H9 (cell line): ENCODE data around the gene PTCD2. TPM values are rescaled to one million over a fixed set of nuclear protein-coding genes. Genes with fewer than 3 reads are reported as not detected.

ENCODE experiments used
- DNase-seq: peaks from one replicate; pipeline ENCODE4 v3.0.0-alpha.2; 2017
- H2AFZ ChIP-seq: one replicate; pipeline ENCODE4 v1.6.1; 2013; ENCODE audit warnings: mild to moderate bottlenecking, low read length, control low read depth, moderate library complexity
- H2AK5ac ChIP-seq: 2 replicates; pipeline ENCODE4 v1.6.1; 2013; ENCODE audit warnings: low read length, control low read depth, mixed read lengths; ENCODE audit not compliant: insufficient read length
- H2BK120ac ChIP-seq: one replicate; pipeline ENCODE4 v1.6.1; 2013; ENCODE audit warnings: low read depth, mild to moderate bottlenecking, low read length, control low read depth, inconsistent platforms; ENCODE audit not compliant: poor library complexity, severe bottlenecking
- H2BK12ac ChIP-seq: 2 replicates; pipeline ENCODE4 v1.6.1; 2013; ENCODE audit warnings: low read length, control low read depth, mixed read lengths, low read depth; ENCODE audit not compliant: insufficient read length
- H2BK15ac ChIP-seq: 2 replicates; pipeline ENCODE4 v1.6.1; 2013; ENCODE audit warnings: low read depth, low read length, control low read depth
- H2BK20ac ChIP-seq: one replicate; pipeline ENCODE4 v1.6.1; 2013; ENCODE audit warnings: low read depth, mild to moderate bottlenecking, low read length, control low read depth, inconsistent platforms; ENCODE audit not compliant: poor library complexity, severe bottlenecking
- H2BK5ac ChIP-seq: 2 replicates; pipeline ENCODE4 v1.6.1; 2013; ENCODE audit warnings: low read length, control low read depth, mixed read lengths; ENCODE audit not compliant: insufficient read length
- H3K14ac ChIP-seq: 2 replicates; pipeline ENCODE4 v1.6.1; 2013; ENCODE audit warnings: low read length, control low read depth; ENCODE audit not compliant: insufficient read depth
- H3K18ac ChIP-seq: 2 replicates; pipeline ENCODE4 v1.6.1; 2013; ENCODE audit warnings: low read depth, mild to moderate bottlenecking, mixed read lengths, low read length, control low read depth; ENCODE audit not compliant: insufficient read length
- H3K23ac ChIP-seq: 2 replicates; pipeline ENCODE4 v1.6.1; 2013; ENCODE audit warnings: low read length, control low read depth, mixed read lengths, low read depth; ENCODE audit not compliant: insufficient read length
- H3K23me2 ChIP-seq: 2 replicates; pipeline ENCODE4 v1.6.1; 2013; ENCODE audit warnings: low read depth, mild to moderate bottlenecking, mixed read lengths, low read length, control low read depth; ENCODE audit not compliant: insufficient read length, poor library complexity, severe bottlenecking
- H3K27ac ChIP-seq: 2 replicates; pipeline ENCODE4 v1.5.1; 2013; ENCODE audit warnings: low read length, control low read depth, mixed read lengths, low read depth; ENCODE audit not compliant: insufficient read length
- H3K27me3 ChIP-seq: 2 replicates; pipeline ENCODE4 v1.6.1; 2013; ENCODE audit warnings: low read length, control low read depth, inconsistent platforms; ENCODE audit not compliant: insufficient read depth
- H3K4ac ChIP-seq: 2 replicates; pipeline ENCODE4 v1.6.1; 2013; ENCODE audit warnings: low read depth, mild to moderate bottlenecking, control low read depth, inconsistent platforms, low read length, moderate library complexity
- H3K4me1 ChIP-seq: 2 replicates; pipeline ENCODE4 v1.6.1; 2013; ENCODE audit warnings: low read length, control low read depth, inconsistent platforms; ENCODE audit not compliant: insufficient read depth
- H3K4me2 ChIP-seq: 2 replicates; pipeline ENCODE4 v1.6.1; 2013; ENCODE audit warnings: low read length, control low read depth, mixed read lengths; ENCODE audit not compliant: insufficient read length, insufficient read depth
- H3K56ac ChIP-seq: 2 replicates; pipeline ENCODE4 v1.6.1; 2013; ENCODE audit warnings: low read depth, mild to moderate bottlenecking, mixed read lengths, low read length, control low read depth; ENCODE audit not compliant: insufficient read length
- H3K79me1 ChIP-seq: 2 replicates; pipeline ENCODE4 v1.6.1; 2013; ENCODE audit warnings: low read depth, mild to moderate bottlenecking, moderate library complexity, low read length, control low read depth, inconsistent platforms; ENCODE audit not compliant: insufficient read depth, poor library complexity, severe bottlenecking
- H3K79me2 ChIP-seq: 2 replicates; pipeline ENCODE4 v1.6.1; 2013; ENCODE audit warnings: low read length, control low read depth, inconsistent platforms; ENCODE audit not compliant: insufficient read depth
- H3K9ac ChIP-seq: 2 replicates; pipeline ENCODE4 v1.6.1; 2013; ENCODE audit warnings: low read length, control low read depth, mixed read lengths; ENCODE audit not compliant: insufficient read length; ENCODE audit errors: extremely low read depth
- H3K9me3 ChIP-seq: one replicate; pipeline ENCODE4 v1.6.1; 2013; ENCODE audit warnings: low read depth, low read length, inconsistent platforms; ENCODE audit not compliant: control insufficient read depth
- H3T11ph ChIP-seq: one replicate; pipeline ENCODE4 v1.6.1; 2013; ENCODE audit warnings: mild to moderate bottlenecking, low read length, control low read depth, inconsistent platforms
- H4K20me1 ChIP-seq: one replicate; pipeline ENCODE4 v1.6.1; 2013; ENCODE audit not compliant: control insufficient read depth, insufficient read length, insufficient read depth
- H4K5ac ChIP-seq: 2 replicates; pipeline ENCODE4 v1.6.1; 2013; ENCODE audit warnings: low read depth, mild to moderate bottlenecking, mixed read lengths, low read length, control low read depth; ENCODE audit not compliant: insufficient read length
- H4K8ac ChIP-seq: replicated peaks from 2 replicates; pipeline ENCODE4 v1.6.1; 2013; ENCODE audit warnings: low read length, control low read depth, mixed read lengths, low read depth; ENCODE audit not compliant: insufficient read length
- H4K91ac ChIP-seq: 2 replicates; pipeline ENCODE4 v1.6.1; 2013; ENCODE audit warnings: low read depth, mild to moderate bottlenecking, moderate library complexity, mixed read lengths, low read length, control low read depth; ENCODE audit not compliant: insufficient read length
- H3K27ac Mint-ChIP-seq, 3 experiments: 2 replicates in 2 of 3; 3 replicates in 1 of 3; pipeline ENCODE4 v1.8.0; 2020 to 2021; ENCODE audit warnings: mixed read lengths in 3 of 3, mild to moderate bottlenecking in 1 of 3, moderate library complexity in 1 of 3
- H3K27me3 Mint-ChIP-seq: 2 replicates; pipeline ENCODE4 v1.8.0; 2021; ENCODE audit warnings: low read depth, mild to moderate bottlenecking, moderate library complexity, mixed read lengths
- H3K36me3 Mint-ChIP-seq, 3 experiments: 2 replicates in 2 of 3; 3 replicates in 1 of 3; pipeline ENCODE4 v1.8.0; 2020 to 2021; ENCODE audit warnings: low read depth in 3 of 3, mixed read lengths in 3 of 3; ENCODE audit not compliant: insufficient read depth in 1 of 3
- H3K4me1 Mint-ChIP-seq, 2 experiments: 2 replicates each; pipeline ENCODE4 v1.8.0; 2020; ENCODE audit warnings: mixed read lengths in 2 of 2
- H3K4me3 Mint-ChIP-seq, 2 experiments: 2 replicates in 1 of 2; 3 replicates in 1 of 2; pipeline ENCODE4 v1.8.0; 2020 to 2021; ENCODE audit warnings: mild to moderate bottlenecking in 2 of 2, mixed read lengths in 2 of 2, moderate library complexity in 1 of 2
- H3K9me3 Mint-ChIP-seq, 2 experiments: 2 replicates in 1 of 2; 3 replicates in 1 of 2; pipeline ENCODE4 v1.8.0; 2020; ENCODE audit warnings: mild to moderate bottlenecking in 2 of 2, mixed read lengths in 2 of 2, moderate library complexity in 1 of 2
- WGBS: extraction: QIAGEN DNeasy Blood & Tissue Kit; methylation state at CpG from one replicate; pipeline ENCODE4 v1.1.7; 2013; ENCODE audit warnings: missing lambda C conversion rate, low lambda C conversion rate, mixed read lengths; ENCODE audit not compliant: insufficient read length; ENCODE audit errors: extremely low coverage; 5-methylcytosine and 5-hydroxymethylcytosine counted together
- total RNA-seq: library from RNA; stranded (reverse); gene quantifications from 2 replicates; pipeline ENCODE4 v1.2.1, GENCODE V29; 2021
- TF ChIP-seq, protein P1 (sequence below): fragments of 200-600 bp; sonication (generic); conservative IDR thresholded peaks from 3 replicates; pipeline ENCODE4 v1.8.0; 2021; ENCODE audit warnings: antibody characterized with exemption, mild to moderate bottlenecking

PTCD2 gene
- total RNA-seq, 1 experiment from 2014 or later: 12.7 TPM

DNA sequence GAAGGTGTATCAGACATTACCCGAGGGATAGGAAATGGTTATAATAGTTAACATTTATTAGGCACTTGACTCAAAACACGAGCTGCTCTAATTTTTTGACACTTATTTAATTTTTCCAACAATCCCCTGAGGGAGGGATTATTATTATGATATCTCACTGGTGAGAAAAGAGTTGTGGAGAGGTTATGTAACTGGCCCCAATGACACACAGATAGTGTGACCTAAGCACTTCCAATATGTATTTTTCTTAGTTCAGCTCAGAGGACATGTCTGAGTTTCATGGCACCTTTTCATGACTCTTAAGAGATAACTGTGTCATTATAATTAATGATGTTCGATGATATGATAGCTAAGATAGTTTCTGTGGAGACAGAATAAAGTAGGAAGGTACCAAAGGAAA is 86.9 kb downstream of the PTCD2 start:
- H3K27ac Mint-ChIP-seq: no peak overlapping the region

More for the DNA sequence above, 86.9 kb downstream of the PTCD2 start:
- Histone ChIP-seq H3K9me3 (no peaks in the 10 kb centered on the region), H2BK5ac (no peak overlapping the region), H2AK5ac (no peak overlapping the region), H4K20me1 (no peaks in the 10 kb centered on the region), H3K4me2 (no peak overlapping the region), H4K5ac (no peak overlapping the region), H3K27me3 (no peaks in the 10 kb centered on the region), H3K23ac (no peak overlapping the region), H3T11ph (no peak overlapping the region), H3K9ac (no peak overlapping the region), H4K8ac (no peak overlapping the region), H3K79me2 (no peaks in the 10 kb centered on the region), H3K14ac (no peak overlapping the region), H3K4me1 (no peaks in the 10 kb centered on the region), H2BK20ac (no peak overlapping the region), H2AFZ (no peak overlapping the region), H4K91ac (no peak overlapping the region), H2BK12ac (no peak overlapping the region), H3K4ac (no peak overlapping the region), H3K56ac (no peak overlapping the region), H3K23me2 (no peaks in the 10 kb centered on the region), H3K18ac (no peak overlapping the region), H3K79me1 (no peaks in the 10 kb centered on the region), H2BK15ac (no peak overlapping the region), H2BK120ac (no peak overlapping the region), H3K27ac (no peak overlapping the region)
- Mint-ChIP-seq H3K9me3 (peaks cover 1 to 6% of the 10 kb centered on the region in 2 experiments; a peak in 1 of 5 replicates), H3K4me1 (no peaks in the 10 kb centered on the region), H3K27me3 (no peaks in the 10 kb centered on the region; the same call in none of the 2 replicates), H3K36me3 (peaks cover 0 to 2% (median 0%) of the 10 kb centered on the region in 3 experiments; a peak in 4 of 7 replicates), H3K4me3 (no peak overlapping the region)
- WGBS: no CpG with 5 or more reads among the region's 3 CpGs
- no peak for DNase-seq
- TF ChIP-seq, protein P1, sequence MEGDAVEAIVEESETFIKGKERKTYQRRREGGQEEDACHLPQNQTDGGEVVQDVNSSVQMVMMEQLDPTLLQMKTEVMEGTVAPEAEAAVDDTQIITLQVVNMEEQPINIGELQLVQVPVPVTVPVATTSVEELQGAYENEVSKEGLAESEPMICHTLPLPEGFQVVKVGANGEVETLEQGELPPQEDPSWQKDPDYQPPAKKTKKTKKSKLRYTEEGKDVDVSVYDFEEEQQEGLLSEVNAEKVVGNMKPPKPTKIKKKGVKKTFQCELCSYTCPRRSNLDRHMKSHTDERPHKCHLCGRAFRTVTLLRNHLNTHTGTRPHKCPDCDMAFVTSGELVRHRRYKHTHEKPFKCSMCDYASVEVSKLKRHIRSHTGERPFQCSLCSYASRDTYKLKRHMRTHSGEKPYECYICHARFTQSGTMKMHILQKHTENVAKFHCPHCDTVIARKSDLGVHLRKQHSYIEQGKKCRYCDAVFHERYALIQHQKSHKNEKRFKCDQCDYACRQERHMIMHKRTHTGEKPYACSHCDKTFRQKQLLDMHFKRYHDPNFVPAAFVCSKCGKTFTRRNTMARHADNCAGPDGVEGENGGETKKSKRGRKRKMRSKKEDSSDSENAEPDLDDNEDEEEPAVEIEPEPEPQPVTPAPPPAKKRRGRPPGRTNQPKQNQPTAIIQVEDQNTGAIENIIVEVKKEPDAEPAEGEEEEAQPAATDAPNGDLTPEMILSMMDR: no peak
